PC-9 (cell line): ENCODE measurements around the gene MTF2.

ENCODE experiments used
- CTCF ChIP-seq: fragments of 200-600 bp; sonication (generic); conservative IDR thresholded peaks from 2 replicates; pipeline ENCODE4 v1.6.1; 2017; ENCODE audit warnings: mixed run types, antibody characterized with exemption, mild to moderate bottlenecking, moderate library complexity
- EZH2 ChIP-seq: fragments of 200-600 bp; sonication (generic); IDR thresholded peaks from 2 replicates; pipeline ENCODE4 v1.8.0; 2017; ENCODE audit warnings: antibody characterized with exemption, low read depth

- TF ChIP-seq CTCF = no peak
- TF ChIP-seq EZH2 = no peak
These were observed 34.0 kb downstream of the MTF2 start for GRCh38 chr1:93113127-93113526.
